ENCODE measurements around the gene DOCK4. TPM values are rescaled to one million over a fixed set of nuclear protein-coding genes. Genes with fewer than 3 reads are reported as not detected.

Gene DOCK4
- total RNA-seq, 2 experiments from 2014 or later = 0.64 to 0.87 TPM

DNA sequence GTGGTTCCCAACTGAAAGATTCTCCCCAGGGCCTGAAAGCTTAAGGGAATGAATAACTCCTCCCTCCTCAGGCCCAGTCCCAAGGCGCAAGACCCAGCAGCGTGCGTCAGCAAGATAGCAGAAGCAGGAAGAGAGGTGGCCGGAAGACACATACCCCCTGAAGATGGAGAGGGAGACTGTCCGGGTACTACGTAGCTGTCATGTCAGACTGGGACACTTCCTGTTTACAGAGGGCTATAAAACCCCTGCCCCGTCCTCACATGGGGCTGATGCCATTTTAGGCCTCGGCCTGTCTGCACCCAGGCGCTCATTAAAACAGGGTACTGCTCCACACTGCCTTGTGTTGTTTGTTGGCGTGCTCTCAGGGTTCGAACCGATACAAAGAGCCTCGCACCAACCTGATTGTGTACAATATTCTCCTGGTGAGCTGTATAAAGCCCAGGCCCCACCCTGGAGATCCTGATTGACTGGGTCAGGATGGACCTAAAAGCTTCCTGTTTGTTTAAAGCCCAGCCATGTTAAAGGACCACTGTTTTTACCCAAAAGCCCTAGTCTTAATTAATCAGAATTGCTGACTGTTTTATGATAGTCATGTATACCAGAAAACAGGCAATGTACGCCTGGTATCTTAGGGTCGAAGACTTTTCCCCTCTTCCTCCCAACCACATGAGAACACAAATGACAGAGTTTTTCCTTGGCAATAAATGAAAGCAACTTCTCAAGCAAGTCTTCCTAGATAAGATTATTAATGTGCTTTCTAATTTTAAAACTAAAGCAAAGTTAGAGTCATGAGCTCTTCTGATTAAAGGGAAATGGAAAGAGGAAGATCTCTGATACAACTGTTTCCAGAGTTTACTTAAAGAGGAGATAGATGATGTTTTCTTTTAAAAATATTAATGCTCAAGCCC lies 251.5 kb downstream of the DOCK4 start:
- no peak for ATAC-seq
- H3K27ac Mint-ChIP-seq = no peak overlapping the region
- no peaks in the 10 kb centered on the region for H3K9me3 Mint-ChIP-seq (ENCODE audit: low read depth)
- no peak overlapping the region for H3K4me3 Mint-ChIP-seq
- no peak for DNase-seq
- CTCF ChIA-PET = no interaction called here
- H3K4me1 Mint-ChIP-seq = no peaks in the 10 kb centered on the region
- H3K36me3 Mint-ChIP-seq = no peaks in the 10 kb centered on the region
- peaks cover 2% of the 10 kb centered on the region for H3K27me3 Mint-ChIP-seq

DNA sequence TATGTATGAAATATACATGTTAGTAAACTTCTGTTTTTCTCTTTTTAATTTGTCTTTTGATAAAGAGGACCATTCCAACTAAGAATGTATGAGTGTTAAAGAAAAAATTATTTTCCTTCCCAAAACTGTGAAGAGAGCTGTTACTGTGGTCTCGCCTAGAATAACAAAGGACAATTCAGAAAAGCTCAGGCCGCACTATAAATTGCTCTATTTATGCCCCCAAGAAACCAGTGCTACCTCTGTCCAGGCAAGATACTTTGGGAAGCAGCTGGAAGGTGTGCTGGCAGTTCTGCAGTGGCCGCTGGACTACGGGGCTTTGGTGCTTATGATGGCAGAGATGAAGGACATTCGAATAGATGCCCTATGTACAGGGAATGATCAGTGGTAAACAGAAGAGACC lies 252.1 kb downstream of the DOCK4 start:
- Mint-ChIP-seq H3K4me1 (no peaks in the 10 kb centered on the region), H3K9me3 (ENCODE audit: low read depth) (no peaks in the 10 kb centered on the region), H3K27ac (no peak overlapping the region), H3K36me3 (no peaks in the 10 kb centered on the region), H3K4me3 (no peak overlapping the region), H3K27me3 (peaks cover 2% of the 10 kb centered on the region)
- CTCF ChIA-PET = no interaction called here
- DNase-seq (no peak), ATAC-seq (no peak)

DNA sequence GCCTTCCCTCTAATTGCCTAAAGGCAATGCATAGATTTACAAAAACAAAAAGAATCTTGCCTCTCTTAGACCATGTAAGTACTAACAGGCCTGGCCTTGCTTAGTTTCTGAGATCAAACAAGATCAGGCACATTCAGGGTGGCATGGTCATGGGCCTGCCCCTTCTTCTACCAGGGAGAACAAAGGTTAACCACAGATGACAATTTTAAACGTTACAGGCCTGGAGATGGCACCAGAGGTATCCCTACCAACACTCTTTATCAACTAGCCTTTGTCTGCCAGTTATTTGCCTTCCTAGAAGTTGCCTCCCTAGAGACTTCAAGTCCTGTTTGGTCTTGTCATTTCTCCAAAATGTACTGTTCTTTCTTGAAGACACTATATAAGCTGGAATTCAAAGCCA lies 252.6 kb downstream of the DOCK4 start:
- ATAC-seq (no peak), DNase-seq (no peak)
- Mint-ChIP-seq H3K27me3 (no peaks in the 10 kb centered on the region), H3K9me3 (ENCODE audit: low read depth) (no peaks in the 10 kb centered on the region), H3K4me3 (no peak overlapping the region), H3K36me3 (no peaks in the 10 kb centered on the region), H3K27ac (no peak overlapping the region), H3K4me1 (no peaks in the 10 kb centered on the region)
- CTCF ChIA-PET = no interaction called here

DNA sequence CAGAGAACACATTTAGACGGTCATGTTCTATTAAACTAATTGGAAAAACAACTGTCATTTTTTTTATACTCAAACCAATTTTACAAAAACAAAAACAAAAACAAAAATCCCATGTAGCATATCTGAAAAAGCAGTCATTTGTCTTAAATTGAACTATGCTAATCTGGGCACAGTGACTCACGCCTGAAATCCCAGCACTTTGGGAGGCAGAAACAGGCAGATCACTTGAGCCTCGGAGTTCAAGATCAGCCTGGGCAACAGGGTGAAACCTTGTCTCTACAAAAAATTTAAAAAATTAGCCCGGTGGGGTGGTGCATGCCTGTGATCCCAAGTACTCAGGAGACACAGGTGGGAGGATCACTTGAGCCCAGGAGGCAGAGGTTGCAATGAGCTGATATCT lies 253.4 kb downstream of the DOCK4 start:
- Mint-ChIP-seq H3K27ac (no peak overlapping the region), H3K9me3 (ENCODE audit: low read depth) (no peaks in the 10 kb centered on the region), H3K4me3 (no peak overlapping the region), H3K4me1 (no peaks in the 10 kb centered on the region), H3K36me3 (no peaks in the 10 kb centered on the region), H3K27me3 (no peaks in the 10 kb centered on the region)
- ATAC-seq (no peak), DNase-seq (no peak)
- CTCF ChIA-PET = no interaction called here

DNA sequence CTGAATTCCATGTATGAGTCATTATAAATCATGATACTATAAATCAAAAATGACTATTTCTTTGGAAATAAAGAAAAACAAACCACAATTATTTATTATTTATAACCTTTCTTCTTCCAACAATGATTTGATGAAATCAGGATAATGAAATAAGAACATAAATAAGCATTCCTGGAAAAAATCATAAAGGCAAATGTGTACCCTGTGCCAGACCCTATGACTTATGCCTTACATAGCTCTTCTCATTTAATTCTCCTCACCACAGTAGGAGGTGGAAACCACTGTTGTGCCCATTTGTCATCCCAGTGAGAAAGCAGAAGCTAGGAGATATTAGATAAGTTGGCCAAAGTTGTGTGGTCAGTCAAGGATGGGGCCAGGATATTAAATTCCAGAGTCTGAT lies 255.1 kb downstream of the DOCK4 start:
- H3K9me3 Mint-ChIP-seq (ENCODE audit: low read depth) = no peaks in the 10 kb centered on the region
- ATAC-seq = no peak
- no peaks in the 10 kb centered on the region for H3K4me1 Mint-ChIP-seq
- CTCF ChIA-PET = no interaction called here
- no peaks in the 10 kb centered on the region for H3K27me3 Mint-ChIP-seq
- no peaks in the 10 kb centered on the region for H3K36me3 Mint-ChIP-seq
- DNase-seq = no peak
- H3K27ac Mint-ChIP-seq = no peak overlapping the region
- no peak overlapping the region for H3K4me3 Mint-ChIP-seq

DNA sequence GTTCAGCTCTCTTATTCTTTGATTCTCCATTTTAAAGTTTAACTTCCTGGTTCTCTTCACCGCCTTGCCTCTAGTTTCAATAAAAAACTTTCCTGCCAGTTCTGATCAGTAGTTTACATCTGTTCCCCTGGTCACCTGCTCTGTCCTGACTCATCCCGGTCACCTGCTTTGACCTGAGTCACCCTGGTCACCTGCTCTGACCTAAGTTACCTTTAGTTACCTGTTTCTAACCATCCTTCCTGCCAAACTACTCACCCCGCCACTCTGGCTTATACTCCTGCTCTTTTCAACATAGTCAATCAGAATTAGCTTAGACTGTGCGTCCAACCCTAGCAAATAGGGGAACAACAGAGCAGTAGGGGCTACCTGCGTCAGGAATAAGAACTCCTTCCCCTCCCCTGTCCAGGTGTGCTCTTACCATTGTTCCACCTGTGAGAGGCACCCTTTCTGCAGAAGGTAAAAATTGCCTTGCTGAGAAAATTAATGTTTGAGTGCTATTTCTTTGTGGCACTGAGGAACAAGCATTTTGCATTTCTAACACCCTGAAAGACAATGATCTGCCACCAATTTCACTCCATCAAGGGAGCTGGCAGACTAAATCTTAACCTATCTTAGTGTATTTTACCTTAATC lies 263.6 kb downstream of the DOCK4 start:
- CTCF ChIA-PET = no interaction called here
- no peak for ATAC-seq
- H3K9me3 Mint-ChIP-seq (ENCODE audit: low read depth) = peaks cover 3% of the 10 kb centered on the region
- no peak overlapping the region for H3K27ac Mint-ChIP-seq
- no peaks in the 10 kb centered on the region for H3K4me1 Mint-ChIP-seq
- H3K4me3 Mint-ChIP-seq = no peak overlapping the region
- no peak for DNase-seq
- H3K27me3 Mint-ChIP-seq = no peaks in the 10 kb centered on the region
- H3K36me3 Mint-ChIP-seq = no peaks in the 10 kb centered on the region

DNA sequence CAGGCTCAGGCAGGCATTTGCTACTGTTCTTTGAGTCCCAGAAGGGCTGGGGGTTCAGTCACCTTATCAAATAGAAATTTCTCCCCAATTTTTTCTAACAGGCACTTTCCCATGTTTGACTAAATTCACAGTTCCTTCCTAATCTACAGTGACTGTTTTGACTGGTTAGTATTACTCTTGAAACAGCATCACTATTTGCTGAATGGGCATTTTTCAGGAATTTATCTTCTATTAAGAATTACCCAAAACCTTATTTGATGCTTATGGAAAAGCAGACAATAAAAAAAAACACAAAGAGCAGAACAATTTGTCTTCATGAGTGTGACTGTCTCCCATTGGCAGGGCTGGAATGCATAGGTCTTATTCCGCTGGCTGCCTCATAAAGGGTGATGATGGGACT lies 269.0 kb downstream of the DOCK4 start:
- H3K4me3 Mint-ChIP-seq = no peak overlapping the region
- H3K9me3 Mint-ChIP-seq (ENCODE audit: low read depth) = no peaks in the 10 kb centered on the region
- DNase-seq (no peak), ATAC-seq (no peak)
- no peaks in the 10 kb centered on the region for H3K4me1 Mint-ChIP-seq
- no peaks in the 10 kb centered on the region for H3K36me3 Mint-ChIP-seq
- H3K27ac Mint-ChIP-seq = no peak overlapping the region
- CTCF ChIA-PET = no interaction called here
- H3K27me3 Mint-ChIP-seq = no peaks in the 10 kb centered on the region

DNA sequence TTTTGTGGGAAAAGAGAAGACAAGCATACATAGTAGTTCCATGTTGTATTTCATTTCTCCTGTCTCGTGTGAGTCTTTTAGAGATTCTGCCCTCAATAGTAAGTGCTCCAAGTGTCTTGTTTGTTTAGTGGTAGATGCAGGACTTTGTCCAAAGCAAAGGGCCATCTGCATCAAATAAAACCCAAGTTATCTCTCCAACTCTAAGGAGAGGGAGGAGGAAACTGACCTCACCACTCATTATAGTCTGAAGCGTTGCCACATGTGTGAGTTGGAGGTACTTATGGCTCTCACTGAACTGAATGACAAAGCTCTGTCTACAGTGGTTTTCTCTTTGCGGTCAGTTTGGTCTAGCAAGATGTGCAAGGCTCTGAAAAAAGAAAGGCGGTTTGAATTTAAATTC lies 272.6 kb downstream of the DOCK4 start:
- Mint-ChIP-seq H3K9me3 (ENCODE audit: low read depth) (no peaks in the 10 kb centered on the region), H3K27me3 (no peaks in the 10 kb centered on the region), H3K27ac (no peak overlapping the region), H3K36me3 (no peaks in the 10 kb centered on the region), H3K4me3 (no peak overlapping the region), H3K4me1 (no peaks in the 10 kb centered on the region)
- CTCF ChIA-PET = no interaction called here
- no peak for ATAC-seq
- DNase-seq = no peak

DNA sequence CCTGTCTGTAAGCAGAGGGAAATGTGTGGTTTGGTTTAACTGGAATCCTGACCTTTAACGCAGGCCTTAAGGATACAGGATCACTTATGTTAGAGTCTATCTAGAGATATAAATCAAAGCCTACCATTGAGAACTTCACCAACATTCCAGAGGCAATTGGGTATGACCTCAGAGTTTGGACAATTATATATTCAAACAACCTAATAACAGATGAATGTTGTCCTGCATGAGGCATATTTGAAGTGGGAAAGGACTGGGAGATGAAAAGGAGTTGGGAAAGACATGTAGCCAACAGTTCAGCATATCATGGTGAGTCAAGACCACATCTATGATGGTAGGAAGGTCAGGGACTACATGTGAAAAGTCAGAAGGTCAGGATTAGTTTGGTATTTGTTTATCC lies 274.2 kb downstream of the DOCK4 start:
- Mint-ChIP-seq H3K9me3 (ENCODE audit: low read depth) (no peaks in the 10 kb centered on the region), H3K4me3 (no peak overlapping the region), H3K27ac (no peak overlapping the region), H3K36me3 (no peaks in the 10 kb centered on the region), H3K27me3 (no peaks in the 10 kb centered on the region), H3K4me1 (no peaks in the 10 kb centered on the region)
- no peak for DNase-seq
- CTCF ChIA-PET = no interaction called here
- no peak for ATAC-seq

DNA sequence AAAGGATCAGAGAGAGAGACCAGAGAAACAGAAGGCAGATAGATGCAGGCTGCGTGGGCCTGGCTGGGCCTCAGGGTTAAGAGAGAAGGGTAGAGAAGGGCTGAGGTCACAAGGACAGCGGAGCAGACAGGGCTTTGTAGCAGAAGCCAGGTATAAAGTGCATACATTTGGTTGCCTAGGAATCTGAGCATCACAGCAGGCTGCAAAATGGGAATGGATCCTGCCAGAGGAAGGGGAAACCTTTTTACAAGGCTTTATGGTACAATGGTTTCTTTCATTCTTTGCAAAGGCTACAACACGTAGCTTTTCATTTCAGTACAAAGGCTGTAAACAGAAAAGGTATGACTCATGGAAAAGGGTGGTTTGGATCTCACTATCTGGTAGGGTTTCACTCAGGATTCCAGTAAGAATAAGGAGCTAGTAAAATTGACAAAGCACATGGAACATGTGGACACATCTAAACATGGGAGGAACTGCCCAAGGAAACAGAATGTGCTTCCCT lies 275.1 kb downstream of the DOCK4 start:
- CTCF ChIA-PET = no interaction called here
- no peaks in the 10 kb centered on the region for H3K4me1 Mint-ChIP-seq
- no peaks in the 10 kb centered on the region for H3K36me3 Mint-ChIP-seq
- ATAC-seq (no peak), DNase-seq (no peak)
- no peaks in the 10 kb centered on the region for H3K27me3 Mint-ChIP-seq
- H3K9me3 Mint-ChIP-seq (ENCODE audit: low read depth) = no peaks in the 10 kb centered on the region
- H3K4me3 Mint-ChIP-seq = no peak overlapping the region
- H3K27ac Mint-ChIP-seq = no peak overlapping the region

DNA sequence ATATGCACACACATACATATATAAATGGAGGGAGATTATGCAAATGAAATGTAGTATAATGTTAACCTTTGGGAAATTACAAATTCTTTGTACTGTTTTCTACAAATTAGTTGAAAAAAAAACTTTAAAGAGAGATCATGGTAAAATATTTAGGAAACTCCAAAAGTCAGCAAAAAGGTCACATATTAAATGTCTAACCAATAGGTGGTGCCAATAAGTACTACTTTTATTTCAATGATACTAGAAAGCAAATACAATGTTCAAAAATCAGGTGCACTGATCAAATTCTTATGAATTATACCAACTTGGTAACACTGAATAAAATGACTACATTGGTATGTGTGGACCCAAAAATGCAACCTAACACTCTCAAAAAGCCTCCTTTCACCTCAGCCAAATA lies 276.9 kb downstream of the DOCK4 start:
- H3K9me3 Mint-ChIP-seq (ENCODE audit: low read depth) = no peaks in the 10 kb centered on the region
- DNase-seq (no peak), ATAC-seq (no peak)
- H3K27ac Mint-ChIP-seq = no peak overlapping the region
- H3K27me3 Mint-ChIP-seq = no peaks in the 10 kb centered on the region
- no peak overlapping the region for H3K4me3 Mint-ChIP-seq
- CTCF ChIA-PET = no interaction called here
- H3K36me3 Mint-ChIP-seq = no peaks in the 10 kb centered on the region
- no peaks in the 10 kb centered on the region for H3K4me1 Mint-ChIP-seq

DNA sequence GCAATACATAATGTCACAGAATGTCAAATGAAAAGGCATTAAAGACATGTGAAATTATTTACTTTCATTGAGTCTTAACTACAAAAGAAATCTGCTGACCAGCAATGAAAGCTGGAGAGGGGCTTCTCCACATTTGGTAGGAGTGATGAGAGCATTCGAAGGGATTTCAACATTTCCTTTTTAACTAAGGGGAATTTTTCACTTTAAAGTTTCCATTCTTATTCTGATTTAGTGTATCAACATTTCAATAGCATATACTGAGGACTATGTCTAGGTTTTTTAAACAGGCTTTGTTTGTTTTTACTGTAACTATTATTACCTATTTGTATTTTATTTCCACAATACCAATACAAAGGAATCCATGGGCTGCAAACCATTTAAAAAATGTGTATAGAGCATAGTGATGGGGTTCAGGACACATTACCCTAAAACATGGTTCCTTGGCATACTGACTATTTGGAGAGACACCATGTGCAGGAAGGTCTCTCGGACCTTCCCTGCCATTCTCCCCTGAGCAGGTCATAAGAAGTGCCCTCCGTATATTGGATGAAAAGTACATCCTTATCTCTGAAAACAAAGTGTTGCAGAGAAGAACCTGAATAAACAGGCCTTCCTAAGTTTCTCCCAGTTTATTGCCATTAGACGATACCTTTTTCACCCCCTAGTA lies 278.7 kb downstream of the DOCK4 start:
- ATAC-seq (no peak), DNase-seq (no peak)
- no peaks in the 10 kb centered on the region for H3K9me3 Mint-ChIP-seq (ENCODE audit: low read depth)
- CTCF ChIA-PET = interaction anchor here (0.7 kb wide), 1 partner anchor 164 kb away, joined by 3 read pairs; no protein-coding TSS in a partner anchor
- H3K4me3 Mint-ChIP-seq = no peak overlapping the region
- H3K27ac Mint-ChIP-seq = no peak overlapping the region
- H3K36me3 Mint-ChIP-seq = no peaks in the 10 kb centered on the region
- no peaks in the 10 kb centered on the region for H3K4me1 Mint-ChIP-seq
- H3K27me3 Mint-ChIP-seq = no peaks in the 10 kb centered on the region

DNA sequence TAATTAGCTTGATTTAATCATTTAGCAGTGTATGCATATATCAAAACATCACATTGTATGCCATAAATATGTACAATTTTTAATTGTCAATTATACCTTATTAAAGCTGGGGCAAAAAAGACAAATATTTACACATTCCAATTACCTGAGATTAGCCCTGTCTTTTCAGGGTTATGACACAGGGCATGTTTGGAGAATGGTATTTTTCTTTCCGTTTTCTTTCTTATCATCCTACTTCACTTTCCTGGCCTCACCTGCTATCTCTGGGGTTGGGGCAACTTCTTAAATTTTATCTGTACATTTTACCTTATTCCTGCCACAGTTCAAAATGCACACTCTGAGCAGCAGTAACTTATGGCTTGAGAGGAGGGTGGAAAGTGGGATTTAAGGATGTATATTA lies 285.9 kb downstream of the DOCK4 start:
- H3K27me3 Mint-ChIP-seq = no peaks in the 10 kb centered on the region
- CTCF ChIA-PET = no interaction called here
- ATAC-seq (no peak), DNase-seq (no peak)
- no peaks in the 10 kb centered on the region for H3K9me3 Mint-ChIP-seq (ENCODE audit: low read depth)
- no peaks in the 10 kb centered on the region for H3K36me3 Mint-ChIP-seq
- no peaks in the 10 kb centered on the region for H3K4me1 Mint-ChIP-seq
- H3K4me3 Mint-ChIP-seq = no peak overlapping the region
- H3K27ac Mint-ChIP-seq = no peak overlapping the region

DNA sequence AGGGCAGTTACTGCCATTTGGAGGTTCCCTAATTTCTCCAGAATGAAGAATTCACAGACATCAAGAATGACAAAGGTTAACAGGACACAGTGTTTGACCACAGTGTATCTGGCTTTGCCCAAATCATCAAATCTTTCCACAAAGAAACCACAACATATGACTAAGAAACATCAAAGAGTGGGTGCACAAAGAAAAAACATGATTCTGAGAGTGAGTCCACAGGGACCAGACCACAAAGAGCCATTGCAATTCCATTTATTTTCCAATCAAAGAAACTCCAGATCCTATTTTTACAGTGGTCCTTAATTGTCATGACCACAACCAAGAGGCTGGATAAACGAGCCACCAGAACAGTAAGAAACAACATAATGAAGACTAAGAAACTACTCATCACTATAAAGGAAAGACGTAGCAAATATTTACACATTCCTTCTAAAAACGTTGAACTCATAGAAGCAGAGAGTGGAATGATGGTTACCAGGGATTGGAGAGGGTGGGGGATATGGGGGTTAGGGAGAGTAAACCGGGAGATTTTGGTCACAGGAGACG lies 286.5 kb downstream of the DOCK4 start:
- no peak overlapping the region for H3K4me3 Mint-ChIP-seq
- no peaks in the 10 kb centered on the region for H3K4me1 Mint-ChIP-seq
- no peak overlapping the region for H3K27ac Mint-ChIP-seq
- H3K27me3 Mint-ChIP-seq = no peaks in the 10 kb centered on the region
- H3K9me3 Mint-ChIP-seq (ENCODE audit: low read depth) = no peaks in the 10 kb centered on the region
- CTCF ChIA-PET = no interaction called here
- ATAC-seq (no peak), DNase-seq (no peak)
- no peaks in the 10 kb centered on the region for H3K36me3 Mint-ChIP-seq
